Neural progenitor cell (in vitro differentiated cells): ENCODE results near the gene SNAI3. TPM values are rescaled to one million over a fixed set of nuclear protein-coding genes. Genes with fewer than 3 reads are reported as not detected.

ENCODE experiments used
- DNase-seq: peaks from one replicate; pipeline ENCODE4 v3.0.0-alpha.2; 2016; ENCODE audit warnings: low spot score
- H2AFZ ChIP-seq: fragments of 200-600 bp; sonication (generic); replicated peaks from 2 replicates; pipeline ENCODE4 v1.6.1; 2016; ENCODE audit warnings: antibody characterized with exemption
- H3F3A ChIP-seq: fragments of 200-600 bp; sonication (generic); 2 replicates; pipeline ENCODE4 v1.6.1; 2016; ENCODE audit warnings: antibody characterized with exemption, low read depth
- H3K27ac ChIP-seq: fragments of 200-600 bp; sonication (generic); 2 replicates; pipeline ENCODE4 v1.5.1; 2016; ENCODE audit warnings: mild to moderate bottlenecking
- H3K27me3 ChIP-seq: fragments of 200-600 bp; sonication (generic); 2 replicates; pipeline ENCODE4 v1.6.1; 2016; ENCODE audit warnings: mild to moderate bottlenecking, moderate library complexity
- H3K36me3 ChIP-seq: fragments of 200-600 bp; sonication (generic); 2 replicates; pipeline ENCODE4 v1.5.1; 2016
- H3K4me1 ChIP-seq: fragments of 200-600 bp; sonication (generic); 2 replicates; pipeline ENCODE4 v1.6.1; 2016; ENCODE audit warnings: mixed run types
- H3K4me2 ChIP-seq: fragments of 200-600 bp; sonication (generic); 2 replicates; pipeline ENCODE4 v1.6.1; 2016
- H3K4me3 ChIP-seq: fragments of 200-600 bp; sonication (generic); 2 replicates; pipeline ENCODE4 v1.5.1; 2016
- H3K79me2 ChIP-seq: fragments of 200-600 bp; sonication (generic); 2 replicates; pipeline ENCODE4 v1.6.1; 2016; ENCODE audit warnings: low read depth
- H3K9ac ChIP-seq: fragments of 200-600 bp; sonication (generic); 2 replicates; pipeline ENCODE4 v1.6.1; 2016
- H3K9me3 ChIP-seq: fragments of 200-600 bp; sonication (generic); 2 replicates; pipeline ENCODE4 v1.5.1; 2016; ENCODE audit warnings: low read depth
- H4K20me1 ChIP-seq: fragments of 200-600 bp; sonication (generic); 2 replicates; pipeline ENCODE4 v1.6.1; 2016; ENCODE audit warnings: low read depth
- H3K27ac Mint-ChIP-seq: 3 replicates; pipeline ENCODE4 v1.8.0; 2021; ENCODE audit warnings: mixed read lengths
- H3K27me3 Mint-ChIP-seq: 2 replicates; pipeline ENCODE4 v1.8.0; 2022; ENCODE audit warnings: low read depth, mild to moderate bottlenecking, inconsistent platforms, moderate library complexity, mixed read lengths; ENCODE audit not compliant: insufficient read depth
- H3K36me3 Mint-ChIP-seq: 3 replicates; pipeline ENCODE4 v1.8.0; 2021; ENCODE audit warnings: mixed read lengths
- H3K4me1 Mint-ChIP-seq: 3 replicates; pipeline ENCODE4 v1.8.0; 2021; ENCODE audit warnings: mixed read lengths
- H3K4me3 Mint-ChIP-seq: 3 replicates; pipeline ENCODE4 v1.8.0; 2021; ENCODE audit warnings: mild to moderate bottlenecking, moderate library complexity, mixed read lengths
- H3K9me3 Mint-ChIP-seq: 3 replicates; pipeline ENCODE4 v1.8.0; 2020; ENCODE audit warnings: mixed read lengths
- EZH2 ChIP-seq: fragments of 200-600 bp; sonication (generic); IDR thresholded peaks from 2 replicates; pipeline ENCODE4 v1.6.1; 2017; ENCODE audit warnings: antibody characterized with exemption, mild to moderate bottlenecking, moderate library complexity
- EZH2phosphoT487 ChIP-seq: fragments of 200-600 bp; sonication (generic); IDR thresholded peaks from 2 replicates; pipeline ENCODE4 v1.6.1; 2017; ENCODE audit warnings: antibody characterized with exemption
- total RNA-seq: library from RNA; depleted of rRNA; stranded (reverse); fragments of >200 nt; gene quantifications from 2 replicates; pipeline ENCODE4 v1.2.3, GENCODE V29; 2015; ENCODE audit warnings: low replicate concordance
- TF ChIP-seq, protein P1 (sequence below): fragments of 200-600 bp; sonication (generic); IDR thresholded peaks from 2 replicates; pipeline ENCODE4 v1.5.1; 2017; ENCODE audit warnings: antibody characterized with exemption, mild to moderate bottlenecking

SNAI3 gene
- total RNA-seq, 1 donor from 2014 or later: not detected

DNA sequence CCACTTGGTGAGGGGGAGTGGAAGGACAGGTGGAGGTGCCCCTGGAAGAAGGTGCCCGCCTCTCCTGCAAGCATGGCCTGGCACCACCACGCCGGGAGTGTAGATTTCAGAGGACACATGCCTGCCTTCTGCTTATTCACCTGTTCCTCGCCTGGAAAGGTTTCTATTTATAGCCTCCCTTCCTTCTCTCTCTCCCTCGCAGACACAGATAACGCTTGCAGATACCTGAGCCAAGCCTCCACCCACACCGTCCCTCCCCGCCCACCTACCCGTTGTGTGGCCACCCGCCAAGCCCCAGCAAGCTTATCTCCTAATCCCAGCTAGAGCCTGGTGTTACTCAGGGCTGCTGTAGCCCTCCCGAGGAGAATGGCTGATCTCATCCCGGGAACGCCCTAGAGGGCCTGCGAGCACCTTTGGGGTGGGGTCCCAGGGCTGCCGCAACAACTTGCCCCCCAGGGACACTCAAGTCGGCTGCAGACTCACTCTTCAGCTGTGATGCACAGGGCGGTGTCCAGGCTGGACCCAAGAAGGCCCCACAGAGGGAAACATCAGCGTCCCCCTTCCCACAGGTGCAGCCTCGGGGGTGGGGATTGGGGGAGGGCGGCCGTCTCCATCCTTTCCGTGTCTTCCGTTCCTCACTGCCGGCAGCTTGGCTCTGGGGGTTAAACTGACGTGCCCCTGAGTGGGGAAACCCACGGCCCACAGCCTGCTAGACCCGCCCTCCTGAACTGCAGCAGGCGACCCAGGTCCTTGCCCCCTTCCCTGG, 1.9 kb upstream of the SNAI3 start:
- Histone ChIP-seq H3F3A (peaks cover 16% of the 10 kb centered on the region), H3K4me2 (peak overlapping the region; percentile 41), H3K4me3 (no peak overlapping the region), H3K79me2 (no peaks in the 10 kb centered on the region), H3K9ac (no peak overlapping the region), H3K9me3 (no peaks in the 10 kb centered on the region), H3K27ac (no peak overlapping the region), H3K27me3 (peaks cover 58% of the 10 kb centered on the region), H4K20me1 (peaks cover 7% of the 10 kb centered on the region), H3K4me1 (peaks cover 16% of the 10 kb centered on the region), H3K36me3 (no peaks in the 10 kb centered on the region), H2AFZ (no peak overlapping the region)
- no peak overlapping the region for H3K4me3 Mint-ChIP-seq
- no peaks in the 10 kb centered on the region for H3K36me3 Mint-ChIP-seq
- TF ChIP-seq, protein P1, sequence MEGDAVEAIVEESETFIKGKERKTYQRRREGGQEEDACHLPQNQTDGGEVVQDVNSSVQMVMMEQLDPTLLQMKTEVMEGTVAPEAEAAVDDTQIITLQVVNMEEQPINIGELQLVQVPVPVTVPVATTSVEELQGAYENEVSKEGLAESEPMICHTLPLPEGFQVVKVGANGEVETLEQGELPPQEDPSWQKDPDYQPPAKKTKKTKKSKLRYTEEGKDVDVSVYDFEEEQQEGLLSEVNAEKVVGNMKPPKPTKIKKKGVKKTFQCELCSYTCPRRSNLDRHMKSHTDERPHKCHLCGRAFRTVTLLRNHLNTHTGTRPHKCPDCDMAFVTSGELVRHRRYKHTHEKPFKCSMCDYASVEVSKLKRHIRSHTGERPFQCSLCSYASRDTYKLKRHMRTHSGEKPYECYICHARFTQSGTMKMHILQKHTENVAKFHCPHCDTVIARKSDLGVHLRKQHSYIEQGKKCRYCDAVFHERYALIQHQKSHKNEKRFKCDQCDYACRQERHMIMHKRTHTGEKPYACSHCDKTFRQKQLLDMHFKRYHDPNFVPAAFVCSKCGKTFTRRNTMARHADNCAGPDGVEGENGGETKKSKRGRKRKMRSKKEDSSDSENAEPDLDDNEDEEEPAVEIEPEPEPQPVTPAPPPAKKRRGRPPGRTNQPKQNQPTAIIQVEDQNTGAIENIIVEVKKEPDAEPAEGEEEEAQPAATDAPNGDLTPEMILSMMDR: no peak
- TF ChIP-seq EZH2 (no peak), EZH2phosphoT487 (no peak)
- H3K9me3 Mint-ChIP-seq: no peaks in the 10 kb centered on the region
- H3K27me3 Mint-ChIP-seq: peaks cover 37% of the 10 kb centered on the region
- peak; percentile 47 for DNase-seq
- no peak overlapping the region for H3K27ac Mint-ChIP-seq
- H3K4me1 Mint-ChIP-seq: peaks cover 5% of the 10 kb centered on the region

DNA sequence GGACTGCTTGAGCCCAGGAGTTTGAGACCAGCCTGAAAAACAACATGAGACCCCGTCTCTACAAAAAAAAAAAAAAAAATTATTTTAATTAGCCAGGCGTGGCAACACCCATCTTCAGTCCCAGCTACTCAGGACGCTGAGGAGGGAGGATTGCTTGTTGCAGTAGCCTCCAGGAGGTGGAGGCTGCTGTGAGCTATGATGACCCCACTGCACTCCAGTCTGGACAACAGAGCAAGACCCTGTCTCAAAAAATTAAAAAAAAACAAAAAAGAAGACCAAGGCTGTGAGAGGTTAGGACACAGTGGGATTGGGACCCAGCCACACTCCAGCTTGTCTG, 1.3 kb upstream of the SNAI3 start:
- H3K4me3 ChIP-seq: no peak overlapping the region
- H3F3A ChIP-seq: peaks cover 16% of the 10 kb centered on the region
- Mint-ChIP-seq H3K4me3 (no peak overlapping the region), H3K36me3 (no peaks in the 10 kb centered on the region), H3K27me3 (peaks cover 39% of the 10 kb centered on the region), H3K27ac (no peak overlapping the region), H3K4me1 (peaks cover 5% of the 10 kb centered on the region), H3K9me3 (no peaks in the 10 kb centered on the region)
- H3K4me1 ChIP-seq: peaks cover 16% of the 10 kb centered on the region
- no peaks in the 10 kb centered on the region for H3K9me3 ChIP-seq
- no peak for DNase-seq
- TF ChIP-seq, protein P1: no peak
- no peak for TF ChIP-seq EZH2phosphoT487
- TF ChIP-seq EZH2: no peak
- H3K79me2 ChIP-seq: no peaks in the 10 kb centered on the region
- no peak overlapping the region for H3K27ac ChIP-seq
- H2AFZ ChIP-seq: no peak overlapping the region
- no peaks in the 10 kb centered on the region for H3K36me3 ChIP-seq
- H3K9ac ChIP-seq: no peak overlapping the region
- H3K27me3 ChIP-seq: peaks cover 58% of the 10 kb centered on the region
- no peak overlapping the region for H3K4me2 ChIP-seq
- H4K20me1 ChIP-seq: peaks cover 7% of the 10 kb centered on the region

DNA sequence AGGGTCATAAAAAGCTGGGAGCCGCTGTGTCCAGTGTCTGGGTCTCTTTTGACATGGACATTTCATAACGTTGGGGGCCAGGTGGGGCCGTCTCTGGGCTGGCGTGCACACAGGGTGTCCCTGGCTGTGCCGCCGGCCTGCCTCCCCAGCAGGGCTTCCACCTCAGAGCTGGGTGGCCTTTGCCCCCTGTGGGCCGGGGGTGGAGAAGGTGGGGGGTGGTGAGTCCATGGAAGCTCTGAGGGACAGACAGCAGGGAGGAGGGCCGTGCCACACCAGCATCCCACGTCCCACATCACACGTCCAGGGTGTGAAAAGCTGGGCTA, 908 bp upstream of the SNAI3 start:
- H3K4me1 Mint-ChIP-seq: peaks cover 7% of the 10 kb centered on the region
- H3K27ac Mint-ChIP-seq: no peak overlapping the region
- H3K36me3 Mint-ChIP-seq: no peaks in the 10 kb centered on the region
- no peak overlapping the region for H3K9ac ChIP-seq
- no peaks in the 10 kb centered on the region for H3K79me2 ChIP-seq
- peaks cover 58% of the 10 kb centered on the region for H3K27me3 ChIP-seq
- no peaks in the 10 kb centered on the region for H3K36me3 ChIP-seq
- no peaks in the 10 kb centered on the region for H3K9me3 Mint-ChIP-seq
- peak overlapping the region; percentile 85 for H3K4me2 ChIP-seq
- TF ChIP-seq EZH2phosphoT487: no peak
- TF ChIP-seq, protein P1: no peak
- TF ChIP-seq EZH2: no peak
- peaks cover 16% of the 10 kb centered on the region for H3K4me1 ChIP-seq
- no peak for DNase-seq
- H2AFZ ChIP-seq: no peak overlapping the region
- peaks cover 18% of the 10 kb centered on the region for H3F3A ChIP-seq
- no peak overlapping the region for H3K27ac ChIP-seq
- peaks cover 43% of the 10 kb centered on the region for H3K27me3 Mint-ChIP-seq
- H3K4me3 Mint-ChIP-seq: peak overlapping the region; percentile 41
- no peaks in the 10 kb centered on the region for H3K9me3 ChIP-seq
- H3K4me3 ChIP-seq: no peak overlapping the region
- H4K20me1 ChIP-seq: peaks cover 7% of the 10 kb centered on the region
